Measurements from ENCODE around the gene TFCP2L1.

TFCP2L1 gene

DNA sequence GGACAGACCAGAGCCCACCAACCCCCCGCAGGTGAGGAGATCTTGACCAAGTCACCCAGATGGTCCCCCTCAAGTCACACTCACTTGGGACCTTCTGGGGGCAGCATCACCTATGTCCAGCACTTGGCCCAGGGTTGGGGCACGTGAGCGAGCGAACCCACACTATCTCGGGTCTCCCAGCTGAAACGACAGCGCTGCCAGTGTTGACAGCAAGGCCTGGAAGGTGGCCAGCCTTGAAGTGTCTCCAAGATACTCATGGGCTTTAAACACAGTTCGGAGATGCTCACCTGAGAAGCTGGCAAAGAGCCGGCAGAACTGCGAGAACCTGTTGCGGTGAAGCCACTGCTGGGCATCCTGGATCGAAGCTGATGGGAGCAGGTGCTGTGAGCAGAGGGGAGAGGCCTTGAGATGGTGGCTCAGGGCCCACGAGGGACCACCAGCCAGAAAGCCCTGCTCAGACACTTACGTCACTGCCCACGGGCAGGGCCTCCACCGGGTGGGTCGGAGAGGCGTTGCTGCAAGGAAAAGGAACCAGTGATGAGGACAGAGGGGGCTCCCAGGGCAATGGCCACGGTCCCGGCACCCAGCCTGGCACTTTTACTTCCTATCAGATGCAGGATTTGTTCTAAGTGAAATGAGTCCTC, 47.5 kb downstream of the TFCP2L1 start:
- peaks cover 47% of the 10 kb centered on the region for H3K27me3 Mint-ChIP-seq (ENCODE audit: low read depth)
- H3K36me3 Mint-ChIP-seq (ENCODE audit: low read depth): no peaks in the 10 kb centered on the region
- no peak for TF ChIP-seq CTCF (IDR thresholded peaks at IDR 0.05; ENCODE audit: unreplicated experiment in 3 of 3)
- peaks cover 5% of the 10 kb centered on the region for H3K4me1 Mint-ChIP-seq
- no peak overlapping the region for H3K27ac Mint-ChIP-seq
- H3K4me3 Mint-ChIP-seq: no peak overlapping the region
- no peaks in the 10 kb centered on the region for H3K9me3 Mint-ChIP-seq

DNA sequence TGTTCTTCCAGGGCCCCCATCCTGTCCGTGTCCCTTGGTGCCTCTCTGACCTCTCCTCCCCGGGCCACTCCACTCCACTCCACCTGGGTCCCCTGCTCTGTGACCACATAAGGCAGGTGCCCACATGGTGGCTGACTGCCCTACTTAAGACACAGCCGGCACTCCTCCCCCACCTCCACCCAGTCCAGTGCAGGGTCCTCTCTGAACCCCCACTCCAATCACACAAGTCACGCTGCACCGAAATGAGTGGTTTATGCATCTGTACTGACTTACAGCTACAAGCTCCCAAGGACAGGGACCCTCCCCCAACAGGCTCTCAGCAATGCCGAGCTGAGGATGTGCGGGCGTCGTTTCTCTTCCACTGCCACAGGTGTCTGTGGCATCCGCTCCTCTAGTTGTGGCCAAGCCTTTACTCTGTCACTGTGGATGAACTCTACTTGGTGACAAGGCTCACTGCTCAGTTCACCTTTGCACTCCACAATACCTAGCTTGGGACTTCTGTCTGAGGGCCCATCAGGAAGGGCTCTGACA, 48.3 kb downstream of the TFCP2L1 start:
- TF ChIP-seq CTCF (IDR thresholded peaks at IDR 0.05; ENCODE audit: unreplicated experiment in 3 of 3): no peak
- Mint-ChIP-seq H3K9me3 (no peaks in the 10 kb centered on the region), H3K4me1 (peaks cover 5% of the 10 kb centered on the region), H3K36me3 (ENCODE audit: low read depth) (no peaks in the 10 kb centered on the region), H3K4me3 (no peak overlapping the region), H3K27ac (no peak overlapping the region), H3K27me3 (ENCODE audit: low read depth) (peaks cover 45% of the 10 kb centered on the region)

DNA sequence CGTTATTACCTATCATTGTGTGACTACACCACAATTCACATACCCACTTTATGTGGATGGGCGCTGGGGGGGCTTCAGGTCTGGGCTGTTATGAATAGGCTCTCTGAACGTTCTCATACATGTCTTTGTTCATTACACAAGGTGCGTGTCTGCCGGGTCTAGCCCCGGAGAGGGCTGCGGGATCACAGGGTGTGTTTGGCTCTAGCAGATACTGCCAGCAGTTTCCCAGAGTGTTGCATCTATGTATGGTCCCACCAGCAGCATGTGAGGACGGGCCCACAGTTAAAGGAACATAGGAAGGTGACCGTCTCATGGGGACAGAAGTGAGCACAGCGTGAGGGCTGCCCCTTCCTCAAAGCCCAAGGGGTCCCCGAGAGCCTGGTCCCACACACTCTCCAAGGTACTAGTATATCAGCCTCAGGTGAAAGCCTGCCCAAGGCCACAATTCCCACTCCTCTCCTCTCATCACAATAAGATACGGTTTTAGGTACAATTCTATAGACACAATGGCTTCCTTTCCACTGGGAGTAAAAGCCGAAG, 48.8 kb downstream of the TFCP2L1 start:
- Mint-ChIP-seq H3K4me1 (peaks cover 5% of the 10 kb centered on the region), H3K36me3 (ENCODE audit: low read depth) (no peaks in the 10 kb centered on the region), H3K9me3 (no peaks in the 10 kb centered on the region)

GRCh38 chr2:121235542-121235941, 49.5 kb downstream of the TFCP2L1 start:
- no peak overlapping the region for H3K4me3 Mint-ChIP-seq
- TF ChIP-seq CTCF (IDR thresholded peaks at IDR 0.05; ENCODE audit: unreplicated experiment in 3 of 3): no peak
- H3K36me3 Mint-ChIP-seq (ENCODE audit: low read depth): no peaks in the 10 kb centered on the region
- H3K4me1 Mint-ChIP-seq: peaks cover 4% of the 10 kb centered on the region
- peak overlapping the region in 1 of 3 experiments; percentile 4 for H3K27ac Mint-ChIP-seq
- H3K9me3 Mint-ChIP-seq: no peaks in the 10 kb centered on the region
- H3K27me3 Mint-ChIP-seq (ENCODE audit: low read depth): peaks cover 42% of the 10 kb centered on the region

More for the DNA sequence above, 48.8 kb downstream of the TFCP2L1 start:
- H3K27me3 Mint-ChIP-seq (ENCODE audit: low read depth): peaks cover 45% of the 10 kb centered on the region
- no peak for TF ChIP-seq CTCF (IDR thresholded peaks at IDR 0.05; ENCODE audit: unreplicated experiment in 3 of 3)
- H3K4me3 Mint-ChIP-seq: no peak overlapping the region
- peak overlapping the region in 1 of 3 experiments; percentile 4 for H3K27ac Mint-ChIP-seq

GRCh38 chr2:121234791-121235190, 50.2 kb downstream of the TFCP2L1 start:
- Mint-ChIP-seq H3K27me3 (ENCODE audit: low read depth) (peaks cover 36% of the 10 kb centered on the region), H3K4me1 (no peaks in the 10 kb centered on the region), H3K9me3 (no peaks in the 10 kb centered on the region), H3K27ac (no peak overlapping the region), H3K4me3 (no peak overlapping the region), H3K36me3 (ENCODE audit: low read depth) (no peaks in the 10 kb centered on the region)
- TF ChIP-seq CTCF (IDR thresholded peaks at IDR 0.05; ENCODE audit: unreplicated experiment in 3 of 3): no peak

GRCh38 chr2:121234144-121234543, 50.9 kb downstream of the TFCP2L1 start:
- no peak overlapping the region for H3K4me3 Mint-ChIP-seq
- H3K4me1 Mint-ChIP-seq: no peaks in the 10 kb centered on the region
- TF ChIP-seq CTCF (IDR thresholded peaks at IDR 0.05; ENCODE audit: unreplicated experiment in 3 of 3): no peak
- peaks cover 36% of the 10 kb centered on the region for H3K27me3 Mint-ChIP-seq (ENCODE audit: low read depth)
- H3K36me3 Mint-ChIP-seq (ENCODE audit: low read depth): no peaks in the 10 kb centered on the region
- H3K27ac Mint-ChIP-seq: peak overlapping the region in 1 of 3 experiments; percentile 50
- H3K9me3 Mint-ChIP-seq: no peaks in the 10 kb centered on the region

All from nephron (organoid).